SIG-M5 treated with dmso at 0.1 percent for 504 hours (cell line): ENCODE measurements around the gene ATP1A4.
"Not testable (repeated sequence)": the region's sequence is repeated elsewhere in the genome, so short reads cannot be mapped to it uniquely, and the experiment has no call there.

Source experiments
- DNase-seq: peaks from one replicate; lab custom pipeline; 2025; ENCODE audit not compliant: unreplicated experiment; lab: John Stamatoyannopoulos, UW

Gene ATP1A4

DNA sequence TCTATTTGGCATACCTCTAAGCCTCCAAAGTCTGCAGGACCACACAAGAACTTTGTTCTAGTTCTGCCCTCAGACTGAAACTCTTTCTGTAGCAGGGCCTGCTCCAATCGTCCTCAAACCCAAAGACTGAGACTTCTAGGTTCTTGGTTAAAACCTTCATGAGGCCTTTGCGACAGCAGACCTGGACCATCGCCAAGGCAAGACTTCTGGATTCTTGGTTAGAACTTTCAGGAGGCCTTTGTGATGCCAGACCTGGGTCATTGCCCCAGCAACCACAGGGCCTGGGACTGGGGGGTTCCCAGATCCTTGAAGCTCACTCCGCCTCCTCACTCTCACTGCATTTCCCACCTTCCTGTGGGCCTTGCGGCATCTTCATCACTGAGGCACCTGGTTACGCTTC is at the start of gene ATP1A4:
ATP1A4 (plus strand) TSS at position 301 of the 400 bp plus-strand sequence. CDS start 438 bp downstream, outside the sequence.
- no peak for DNase-seq

DNA sequence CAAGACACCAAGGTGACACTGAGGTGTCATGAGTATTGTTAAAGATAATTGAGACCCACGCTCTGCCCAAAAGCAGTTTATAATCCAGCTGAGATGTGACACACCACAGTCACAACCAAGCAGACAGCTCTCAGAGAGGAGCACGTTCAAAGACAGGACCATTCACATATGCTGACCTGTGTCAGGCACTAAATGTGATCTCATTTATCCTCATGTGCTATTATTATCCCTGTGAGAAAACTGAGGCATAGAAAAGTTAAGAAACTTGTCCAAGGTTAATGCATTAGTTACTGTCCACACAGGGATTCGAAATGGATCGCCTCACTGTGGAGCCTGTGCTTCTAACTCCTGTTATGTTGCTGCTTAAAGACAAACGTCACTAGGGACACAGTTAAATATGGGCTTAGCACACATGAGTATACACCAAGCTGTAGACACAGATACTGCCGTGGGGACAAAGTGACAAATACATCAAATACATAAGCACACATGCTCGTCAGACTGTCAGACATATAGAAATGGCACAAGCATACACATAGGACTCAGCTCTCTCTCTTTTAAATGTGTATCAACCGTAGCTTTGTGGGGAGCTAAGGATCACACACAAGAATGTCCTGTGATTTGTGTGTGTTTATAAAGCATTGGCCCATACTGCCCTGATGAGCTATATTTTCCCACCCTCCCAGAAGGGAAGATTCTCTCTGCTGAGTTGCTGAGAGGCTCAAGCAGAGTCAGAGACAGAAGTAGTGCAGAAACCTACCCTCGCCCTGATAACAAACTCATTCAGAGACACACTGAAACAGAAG is 49.5 kb upstream of the ATP1A4 start:
- DNase-seq: no peak

DNA sequence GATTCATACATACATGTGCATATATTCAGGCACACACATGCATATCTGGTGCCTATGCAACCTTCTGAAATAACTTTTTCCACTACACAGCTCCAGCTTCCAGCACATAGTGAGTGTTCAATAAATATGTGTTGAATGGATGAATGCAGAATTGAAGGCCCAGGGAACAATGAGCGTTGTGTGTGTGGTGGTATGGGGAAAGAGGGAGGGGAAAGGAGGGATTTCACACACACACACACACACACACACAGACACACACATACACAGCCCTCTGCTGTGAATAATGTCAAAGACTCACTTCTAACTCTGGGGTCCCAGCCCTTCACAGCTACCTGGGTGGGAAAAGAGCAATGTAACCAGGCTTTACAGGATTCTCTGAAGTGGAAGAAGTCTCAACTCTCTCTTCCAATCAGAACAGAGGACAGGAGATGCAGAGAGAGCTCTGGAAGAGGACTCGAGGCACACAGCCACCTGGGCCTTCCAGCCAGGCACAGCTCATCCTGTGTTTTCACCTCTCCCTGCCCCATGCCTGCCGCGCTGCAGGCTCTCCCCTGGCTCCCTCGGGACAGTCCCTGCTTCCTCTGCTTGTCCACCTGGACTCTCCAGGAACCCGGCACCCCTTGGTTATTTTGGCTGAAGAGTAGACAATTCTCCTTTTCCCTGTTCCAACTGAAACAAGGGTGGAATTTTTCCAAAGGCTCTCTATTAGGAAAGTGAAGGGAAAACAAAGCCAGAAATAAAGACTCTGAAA is 47.6 kb upstream of the ATP1A4 start:
- DNase-seq: no peak

DNA sequence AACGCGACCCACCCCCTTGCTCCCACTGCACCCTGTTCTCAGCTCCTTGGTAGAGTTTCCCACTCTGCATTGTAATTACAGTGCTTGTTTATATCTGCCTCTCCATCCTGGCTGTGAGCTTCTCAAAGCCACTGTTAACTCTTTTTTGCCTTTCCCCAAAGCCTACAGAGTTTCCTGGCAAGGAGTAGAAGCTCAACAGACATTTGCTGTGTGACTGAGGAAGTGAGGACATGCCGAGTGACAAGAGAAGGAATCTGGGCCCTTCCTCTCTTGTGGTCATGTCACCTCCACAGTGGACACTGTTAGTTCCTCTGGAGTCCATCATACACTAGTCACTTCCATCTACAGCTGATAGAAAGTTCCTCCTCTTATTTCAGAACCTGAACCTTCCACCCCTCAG is 46.9 kb upstream of the ATP1A4 start:
- DNase-seq: no peak

DNA sequence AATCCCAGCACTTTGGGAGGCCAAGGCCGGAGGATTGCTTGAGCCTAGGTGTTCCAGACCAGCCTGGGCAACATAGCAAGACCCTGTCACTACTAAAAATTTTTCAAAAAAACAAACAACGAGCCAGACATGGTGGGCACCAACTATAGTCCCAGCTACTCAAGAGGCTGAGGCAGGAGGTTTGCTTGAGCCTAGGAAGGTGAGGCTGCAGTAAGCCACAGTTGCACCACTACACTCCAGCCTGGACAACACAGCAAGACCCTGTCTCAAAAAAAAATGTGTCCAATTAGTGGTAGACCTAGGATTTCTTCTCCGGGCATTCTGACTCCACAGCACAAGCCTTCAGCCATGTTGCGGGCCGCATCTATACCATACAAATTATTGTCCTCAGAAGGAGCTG is 46.2 kb upstream of the ATP1A4 start:
- DNase-seq: no peak

DNA sequence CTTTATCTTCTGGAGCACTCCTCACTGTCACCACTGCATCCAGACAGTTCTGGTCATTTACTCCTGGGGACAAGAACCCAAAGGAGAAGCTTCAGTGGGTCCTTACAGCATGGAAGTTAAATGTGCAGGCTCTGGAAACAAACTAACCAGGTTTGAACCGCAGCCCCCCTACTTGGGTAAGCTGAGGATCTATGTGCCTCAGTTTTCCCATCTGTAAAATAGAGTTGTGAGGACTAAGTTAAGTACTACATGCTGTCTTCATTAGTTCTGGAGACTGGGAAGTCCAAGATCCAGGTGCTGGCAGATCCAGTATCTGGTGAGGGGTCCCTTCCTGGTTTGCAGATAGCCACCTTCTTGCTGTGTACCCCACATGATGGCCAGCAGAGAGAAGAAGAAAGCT is 43.9 kb upstream of the ATP1A4 start:
- no peak for DNase-seq

DNA sequence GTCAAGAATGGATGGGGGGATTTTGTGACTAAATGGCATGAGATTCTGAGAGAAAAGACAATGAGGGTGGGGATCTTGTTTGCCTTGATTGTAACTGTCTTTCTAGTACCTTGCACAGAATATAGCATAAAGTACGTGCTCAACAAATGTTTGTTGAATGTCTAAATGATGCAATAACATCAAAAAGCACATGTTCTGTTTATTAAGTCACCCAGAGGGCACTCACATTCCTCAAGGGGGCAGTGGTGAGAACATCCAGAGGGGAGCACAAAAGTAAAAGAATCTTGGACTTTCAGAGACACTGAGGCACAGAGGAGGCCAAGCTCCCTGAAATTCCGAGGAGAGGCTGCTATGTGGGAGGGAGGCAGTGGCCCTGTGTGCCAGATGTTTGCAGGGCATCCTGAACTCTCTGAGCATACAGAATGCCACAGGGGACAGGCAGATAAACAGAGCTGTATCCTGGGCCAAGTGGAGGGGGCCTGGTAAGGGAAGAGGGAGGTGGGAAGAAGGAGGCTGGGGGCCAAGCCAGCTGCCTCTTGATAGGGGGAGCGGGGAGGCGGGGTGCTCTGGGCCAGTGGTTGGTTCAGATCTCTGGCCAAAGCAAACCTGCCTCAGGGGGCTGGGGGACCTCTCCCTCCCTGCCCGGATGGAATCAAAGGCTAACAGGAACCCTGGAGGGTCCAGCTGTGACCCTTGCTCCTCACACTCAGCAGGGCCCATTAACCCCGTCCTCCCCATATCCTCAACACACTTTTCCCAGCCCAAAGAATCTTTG is 42.3 kb upstream of the ATP1A4 start:
- peak; percentile 62 for DNase-seq

DNA sequence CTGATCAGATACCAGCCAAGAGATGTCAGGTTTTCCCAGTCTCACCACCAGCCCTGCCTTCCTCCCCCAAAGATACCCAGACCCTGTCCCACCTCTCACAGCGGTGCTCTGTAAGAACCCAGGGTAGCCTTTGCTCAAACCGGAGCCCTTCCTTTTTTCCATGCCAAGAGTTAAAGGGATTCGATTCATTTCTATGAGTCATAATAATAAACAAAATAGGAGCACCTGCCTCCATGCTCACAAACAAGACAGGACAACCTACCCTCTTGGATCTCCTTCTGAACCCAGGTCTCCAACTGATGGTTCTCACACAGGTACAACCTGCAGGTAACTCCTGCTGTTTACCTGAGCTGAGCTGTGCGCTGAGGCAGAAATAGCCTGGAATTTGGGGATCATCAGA is 41.7 kb upstream of the ATP1A4 start:
- no peak for DNase-seq

DNA sequence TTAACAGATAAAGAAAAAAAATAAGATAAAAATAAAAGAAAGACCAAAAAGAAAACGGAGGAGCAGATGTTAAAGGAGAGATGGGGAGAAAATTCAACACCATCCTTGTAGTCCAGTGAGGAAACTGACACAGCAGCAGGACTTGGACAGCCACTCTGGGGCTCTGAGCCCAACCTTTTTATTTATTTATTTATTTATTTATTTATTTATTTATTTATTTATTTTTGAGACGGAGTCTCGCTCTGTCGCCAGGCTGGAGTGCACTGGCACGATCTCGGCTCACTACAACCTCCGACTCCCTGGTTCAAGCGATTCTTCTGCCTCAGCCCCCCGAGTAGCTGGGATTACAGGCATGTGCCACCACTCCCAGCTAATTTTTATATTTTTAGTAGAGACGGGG is 39.9 kb upstream of the ATP1A4 start:
- not testable (repeated sequence) for DNase-seq

DNA sequence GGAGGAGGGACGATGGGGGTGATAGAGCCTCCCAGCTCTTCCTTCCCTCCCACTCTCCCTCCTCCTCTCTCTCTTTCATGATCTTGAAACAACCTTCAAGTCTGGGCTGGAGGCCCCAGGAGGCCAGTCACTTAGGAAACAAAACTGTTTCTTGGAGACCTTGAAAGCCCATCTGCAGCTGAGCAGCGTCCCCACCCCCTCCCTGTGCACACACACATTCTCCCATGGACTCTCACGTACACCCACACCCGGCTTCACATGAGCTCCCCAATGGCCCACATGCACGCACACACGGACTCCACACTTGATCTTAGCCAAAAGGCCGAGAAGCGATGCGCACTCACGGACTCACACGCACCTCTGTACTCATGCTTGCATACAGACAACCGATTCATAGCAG is 39.0 kb upstream of the ATP1A4 start:
- no peak for DNase-seq

DNA sequence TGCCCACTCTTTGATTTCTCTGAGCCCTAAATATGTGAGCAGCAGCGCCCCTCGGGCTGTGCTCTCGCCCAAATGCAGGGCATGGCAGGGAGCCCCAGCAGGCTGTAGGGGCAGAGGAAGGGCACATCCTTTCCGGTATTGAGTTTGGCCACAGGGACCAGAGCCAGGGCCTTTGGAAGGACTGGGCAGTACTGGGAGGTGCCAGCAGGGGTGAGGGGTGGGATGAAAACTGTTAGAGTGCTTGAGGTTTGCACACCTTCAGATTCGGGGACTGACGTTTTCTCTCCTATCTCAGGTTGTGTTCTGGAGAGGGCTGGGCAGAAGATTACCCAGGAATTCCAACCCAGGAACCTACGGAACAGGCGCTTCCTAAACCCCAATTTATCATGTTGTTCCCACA is 38.0 kb upstream of the ATP1A4 start:
- DNase-seq: no peak

DNA sequence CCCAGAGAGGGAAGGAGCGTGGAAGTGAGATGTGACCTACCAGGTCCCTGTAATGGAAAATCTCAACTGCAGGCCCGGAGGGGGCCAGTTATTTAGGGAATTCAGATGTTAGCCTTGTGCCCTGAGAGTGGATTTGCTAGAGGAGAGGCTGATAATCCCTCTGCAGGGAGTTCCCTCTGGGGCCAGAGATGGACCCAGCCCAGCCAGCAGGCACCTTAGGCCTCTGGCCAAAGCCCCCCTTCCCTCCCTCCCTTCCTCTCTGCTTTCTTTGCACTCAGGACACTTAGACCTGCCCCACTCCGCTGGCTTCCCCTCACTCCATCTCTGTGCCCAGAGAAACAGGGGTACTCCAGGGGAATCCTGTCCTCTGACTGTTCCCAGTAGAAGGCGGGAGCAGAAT is 37.3 kb upstream of the ATP1A4 start:
- no peak for DNase-seq

DNA sequence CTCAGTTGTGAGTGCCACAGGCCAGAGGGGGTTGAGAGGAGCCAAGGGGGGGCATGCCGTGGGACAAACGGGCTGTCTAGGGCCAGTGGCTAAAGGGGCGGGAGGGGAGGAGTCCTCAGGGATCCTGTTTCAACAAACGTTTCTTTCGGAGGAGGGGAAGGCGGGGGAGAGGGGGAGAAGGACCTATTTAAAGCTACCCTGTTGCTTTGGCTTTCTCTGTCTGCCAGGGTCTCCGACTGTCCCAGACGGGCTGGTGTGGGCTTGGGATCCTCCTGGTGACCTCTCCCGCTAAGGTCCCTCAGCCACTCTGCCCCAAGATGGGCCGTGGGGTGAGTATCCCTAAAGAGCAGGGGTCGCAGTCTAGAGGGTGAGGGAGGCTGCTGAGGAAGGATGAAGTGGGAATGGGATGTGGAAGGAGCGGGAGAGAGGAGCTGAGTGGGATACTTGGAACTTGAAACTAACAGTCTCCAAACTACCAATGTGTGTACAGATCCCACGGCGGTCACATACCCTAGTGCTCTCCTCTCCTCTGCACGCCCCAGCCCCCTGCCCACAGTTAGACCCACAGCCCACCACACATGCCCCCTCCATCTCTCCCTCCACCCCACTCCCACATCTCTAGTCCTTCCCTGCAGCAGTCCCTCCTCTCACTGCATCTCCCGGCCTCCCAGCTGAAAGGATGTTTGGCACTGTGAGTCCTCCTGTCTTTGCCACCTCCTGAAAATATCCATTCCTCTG is 35.7 kb upstream of the ATP1A4 start, which contains the start of gene ATP1A2:
ATP1A2 (plus strand) TSS at position 215 of the 738 bp plus-strand sequence; CDS start at position 318, 103 bp downstream.
- DNase-seq: no peak

DNA sequence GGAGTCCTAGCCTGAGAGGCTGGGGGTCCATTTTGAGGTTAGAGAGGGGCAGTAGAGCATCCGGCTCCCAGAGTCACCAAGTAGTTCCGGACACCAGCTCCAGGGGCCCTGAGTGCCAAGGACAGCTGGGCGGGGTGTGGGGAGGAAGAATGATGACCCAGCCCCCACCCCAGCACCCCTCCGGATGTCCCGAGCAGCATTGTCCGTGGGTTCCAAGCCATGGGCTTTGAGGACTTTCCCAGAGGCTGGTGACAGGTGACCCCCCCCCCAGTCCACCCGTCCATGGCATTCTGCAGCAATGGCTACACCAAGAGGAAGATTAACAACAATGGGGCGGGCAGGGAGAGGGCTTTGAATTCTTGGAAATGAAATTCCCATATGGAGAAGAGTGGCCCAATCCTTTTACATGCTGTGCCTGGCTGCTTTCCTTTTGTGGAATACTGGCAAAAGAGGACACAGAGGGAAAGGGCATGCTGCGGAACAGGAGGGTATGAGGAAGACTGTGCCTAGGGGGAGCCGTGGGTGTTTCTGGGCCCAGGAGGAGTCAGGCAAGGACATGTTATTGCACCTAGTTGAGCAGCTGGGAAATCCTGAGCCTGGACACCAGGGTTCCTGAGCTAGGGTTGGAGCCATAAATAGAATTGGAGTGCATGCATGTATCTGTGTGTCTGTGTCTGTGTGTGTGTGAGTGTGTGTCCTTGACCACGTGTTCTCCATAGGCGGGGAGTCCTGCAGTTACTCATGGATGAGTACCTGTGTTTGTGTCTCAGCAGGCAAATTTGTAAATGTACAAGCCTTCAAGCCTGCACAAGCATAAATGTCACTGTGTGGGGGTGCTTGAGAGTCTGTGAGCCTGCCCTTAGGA is 34.9 kb upstream of the ATP1A4 start:
- no peak for DNase-seq

DNA sequence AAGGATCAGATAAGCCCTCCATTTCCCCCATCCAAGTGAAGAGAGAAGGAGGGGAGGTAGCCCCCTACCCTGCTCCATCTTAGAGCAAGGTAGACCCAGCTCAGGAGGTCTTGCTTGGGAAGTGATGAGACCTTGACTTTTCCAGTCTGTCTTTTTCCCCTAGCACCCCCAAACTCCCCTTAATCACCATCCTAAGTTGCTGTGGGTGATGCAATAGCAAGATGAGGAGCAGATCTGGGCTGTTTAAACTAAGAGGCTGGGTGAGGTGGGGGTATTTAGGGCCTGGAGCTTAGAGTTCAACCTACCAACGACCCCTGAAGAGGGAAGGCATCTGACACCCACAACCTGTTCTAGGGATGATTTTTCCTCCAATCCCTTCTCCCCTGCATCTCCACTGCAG is 34.1 kb upstream of the ATP1A4 start:
- no peak for DNase-seq

DNA sequence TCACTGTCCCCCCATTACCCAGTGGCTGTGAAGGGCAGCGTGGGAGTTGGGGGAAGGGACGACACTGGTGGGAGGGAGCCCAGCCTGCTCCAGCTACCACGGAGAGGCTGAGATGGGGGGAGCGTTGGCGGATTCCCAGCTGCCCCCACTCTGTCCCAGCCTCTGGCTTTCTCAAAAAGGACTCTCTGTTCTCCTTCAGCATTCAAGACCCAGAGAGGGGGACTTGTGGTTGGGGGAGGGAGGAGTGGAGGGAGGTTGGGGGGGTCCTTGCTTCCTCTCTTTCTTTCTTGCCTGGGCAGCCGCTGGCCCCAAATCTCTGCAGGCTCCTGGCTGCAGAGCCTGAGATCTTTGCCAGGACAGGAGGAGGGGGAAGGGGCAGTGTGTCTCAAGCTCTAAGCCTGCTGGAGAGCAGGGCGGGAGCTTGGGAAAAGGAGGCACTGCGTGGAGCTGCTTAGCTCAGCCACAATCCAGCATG is 33.7 kb upstream of the ATP1A4 start:
- DNase-seq: no peak

DNA sequence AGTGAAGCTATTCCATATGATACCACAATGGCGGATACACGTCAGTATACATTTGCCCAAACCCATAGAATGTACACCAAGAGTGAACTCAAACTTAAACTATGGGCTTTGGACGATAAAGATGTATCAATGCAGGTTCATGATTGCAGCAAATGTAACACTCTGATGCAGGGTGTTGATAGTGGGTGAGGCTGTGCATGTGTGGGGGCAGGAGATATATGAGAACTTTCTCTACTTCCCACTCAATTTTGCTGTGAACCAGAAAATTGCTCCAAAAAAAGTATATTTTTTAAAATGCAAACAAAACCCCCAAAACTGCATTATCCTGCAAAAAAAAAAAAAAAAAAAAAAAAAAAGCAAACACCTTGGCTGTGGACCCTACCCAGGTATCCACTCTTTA is 32.5 kb upstream of the ATP1A4 start:
- no peak for DNase-seq

DNA sequence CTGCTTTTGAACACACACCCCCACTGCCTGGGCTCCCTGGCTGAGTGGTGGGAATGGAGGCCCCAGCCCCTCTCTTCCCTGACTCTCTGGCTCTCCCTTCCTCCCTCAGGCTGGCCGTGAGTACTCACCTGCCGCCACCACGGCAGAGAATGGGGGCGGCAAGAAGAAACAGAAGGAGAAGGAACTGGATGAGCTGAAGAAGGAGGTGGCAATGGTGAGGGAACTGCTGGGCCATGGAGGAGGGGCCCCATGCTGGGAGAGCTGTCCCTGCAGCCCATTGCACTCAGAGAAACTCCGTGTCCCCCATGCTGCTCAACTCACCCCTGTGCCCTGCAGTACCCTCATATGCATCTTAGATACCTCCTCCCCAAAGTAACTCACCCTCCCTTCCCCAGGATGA is 30.6 kb upstream of the ATP1A4 start:
- no peak for DNase-seq

DNA sequence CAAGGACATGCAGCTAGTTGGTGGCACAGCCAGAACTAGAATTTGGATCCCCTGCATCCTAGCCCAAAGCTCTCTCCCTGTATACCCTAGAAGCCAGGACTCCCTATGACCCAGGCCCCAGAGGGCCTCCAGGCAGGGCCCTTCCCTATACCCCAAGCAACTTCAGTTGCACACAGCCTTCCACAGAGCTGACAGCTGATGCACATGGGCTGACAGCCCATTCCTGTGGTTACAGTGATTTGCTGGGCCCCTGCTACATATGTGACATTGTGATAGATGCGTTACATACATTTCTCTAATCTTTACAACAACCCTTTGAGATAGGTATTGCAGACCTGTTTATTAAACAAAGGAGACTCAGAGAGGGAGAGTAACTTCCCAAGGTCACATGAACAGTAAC is 30.0 kb upstream of the ATP1A4 start:
- DNase-seq: no peak

DNA sequence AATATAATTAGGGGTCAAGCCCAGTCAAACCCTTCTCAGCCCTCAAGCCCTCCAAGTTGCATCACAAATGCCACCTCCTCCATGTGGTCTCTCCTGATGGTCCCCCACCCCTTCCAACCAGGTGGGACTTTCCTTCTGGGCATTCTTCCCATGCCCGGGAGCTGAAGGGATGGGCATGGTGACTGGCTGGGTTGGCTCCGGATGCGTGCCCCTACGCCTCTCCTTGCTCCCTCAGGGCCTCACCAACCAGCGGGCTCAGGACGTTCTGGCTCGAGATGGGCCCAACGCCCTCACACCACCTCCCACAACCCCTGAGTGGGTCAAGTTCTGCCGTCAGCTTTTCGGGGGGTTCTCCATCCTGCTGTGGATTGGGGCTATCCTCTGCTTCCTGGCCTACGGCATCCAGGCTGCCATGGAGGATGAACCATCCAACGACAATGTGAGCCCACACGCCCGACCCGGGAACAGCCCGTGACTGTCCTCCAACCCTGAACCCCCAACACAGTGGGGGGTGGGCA is 28.4 kb upstream of the ATP1A4 start:
- no peak for DNase-seq
